Activated CD8-positive, alpha-beta memory T cell treated with anti-CD3 and anti-CD28 coated beads for 1 hour (primary cell): ENCODE data around the gene MOBP.
"Not testable (repeated sequence)": the region's sequence is repeated elsewhere in the genome, so short reads cannot be mapped to it uniquely, and the experiment has no call there.

Source experiments
- DNase-seq, 2 donors: peaks; one replicate each; pipeline ENCODE4 v3.0.0-alpha.2; 2020; ENCODE audit warnings: low read depth in 1 of 2; ENCODE audit errors: extremely low read depth in 1 of 2

Gene MOBP, protein sequence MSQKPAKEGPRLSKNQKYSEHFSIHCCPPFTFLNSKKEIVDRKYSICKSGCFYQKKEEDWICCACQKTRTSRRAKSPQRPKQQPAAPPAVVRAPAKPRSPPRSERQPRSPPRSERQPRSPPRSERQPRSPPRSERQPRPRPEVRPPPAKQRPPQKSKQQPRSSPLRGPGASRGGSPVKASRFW

GRCh38 chr3:39467394-39468107, at the start of gene MOBP:
Gene MOBP (plus strand): TSS chr3:39467680. CDS start chr3:39502070, 34,390 bp downstream.
- no peak for DNase-seq

DNA sequence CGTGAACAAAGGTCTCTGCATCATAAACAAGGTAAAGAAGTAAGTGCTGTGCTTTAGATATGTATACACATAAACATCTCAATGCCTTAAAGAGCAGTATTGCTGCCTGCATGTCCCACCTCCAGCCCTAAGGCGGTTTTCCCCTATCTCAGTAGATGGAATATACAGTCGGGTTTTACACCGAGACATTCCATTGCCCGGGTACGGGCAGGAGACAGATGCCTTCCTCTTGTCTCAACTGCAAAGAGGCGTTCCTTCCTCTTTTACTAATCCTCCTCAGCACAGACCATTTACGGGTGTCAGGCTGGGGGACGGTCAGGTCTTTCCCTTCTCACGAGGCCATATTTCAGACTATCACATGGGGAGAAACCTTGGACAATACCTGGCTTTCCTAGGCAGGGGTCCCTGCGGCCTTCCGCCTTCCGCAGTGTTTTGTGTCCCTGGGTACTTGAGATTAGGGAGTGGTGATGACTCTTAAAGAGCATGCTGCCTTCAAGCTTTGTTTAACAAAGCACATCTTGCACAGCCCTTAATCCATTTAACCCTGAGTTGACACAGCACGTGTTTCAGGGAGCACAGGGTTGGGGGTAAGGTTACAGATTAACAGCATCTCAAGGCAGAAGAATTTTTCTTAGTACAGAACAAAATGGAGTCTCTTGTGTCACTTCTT, 48.8 kb upstream of the MOBP start:
- not testable (repeated sequence) for DNase-seq

DNA sequence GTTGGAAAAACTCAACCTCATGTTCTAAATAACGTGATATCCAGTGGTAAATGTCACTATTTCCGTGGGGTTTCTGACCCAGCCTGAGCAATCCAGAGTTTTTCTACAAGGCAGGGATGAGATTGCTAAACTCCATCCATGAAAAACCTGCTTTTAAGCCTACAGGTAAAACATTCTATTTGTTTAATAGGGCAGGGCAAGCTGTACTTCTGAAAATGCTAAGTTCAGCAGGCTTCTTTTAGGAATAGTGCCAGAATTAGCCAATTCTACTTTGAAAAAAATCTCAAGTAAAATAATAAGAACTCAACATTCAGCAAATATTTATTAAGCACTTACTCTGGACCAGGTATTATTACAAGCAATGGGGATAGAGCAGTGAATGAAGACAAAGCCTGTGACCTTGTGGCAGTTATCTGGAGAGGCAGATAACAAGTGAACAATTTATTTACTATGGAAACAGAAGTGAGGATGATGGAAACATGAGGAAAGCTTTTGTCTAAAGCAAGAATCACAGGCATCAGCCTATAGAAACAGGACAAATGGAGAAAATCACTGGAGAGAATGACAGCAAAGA, 47.7 kb upstream of the MOBP start:
- DNase-seq: no peak

GRCh38 chr3:39420543-39420942, 46.9 kb upstream of the MOBP start:
- DNase-seq: no peak

DNA sequence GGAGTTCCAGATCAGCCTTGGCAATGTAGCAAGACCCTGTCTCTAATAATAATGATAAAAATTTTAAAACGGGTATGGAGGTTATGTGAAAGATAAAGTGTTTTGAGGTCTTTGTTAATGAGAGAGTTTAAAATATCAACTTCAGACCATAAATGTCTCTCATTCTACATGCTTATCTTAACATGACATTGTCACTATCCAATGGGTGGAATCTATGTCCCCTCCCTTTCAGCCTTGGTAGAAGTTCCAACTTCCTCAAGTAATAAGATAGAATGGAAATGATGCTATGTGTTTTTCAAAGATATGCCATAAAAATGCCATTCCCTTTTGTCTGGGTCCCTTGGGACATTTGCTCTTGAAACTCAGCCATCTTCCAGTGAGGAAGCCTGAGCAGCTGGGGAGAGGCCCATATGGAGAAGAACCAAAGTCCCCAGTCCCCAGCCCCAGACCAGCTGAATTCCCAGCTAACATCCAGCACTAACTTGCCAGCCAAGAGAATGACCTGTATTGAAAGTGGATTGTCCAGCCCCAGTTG, 44.0 kb upstream of the MOBP start:
- DNase-seq: no peak

DNA sequence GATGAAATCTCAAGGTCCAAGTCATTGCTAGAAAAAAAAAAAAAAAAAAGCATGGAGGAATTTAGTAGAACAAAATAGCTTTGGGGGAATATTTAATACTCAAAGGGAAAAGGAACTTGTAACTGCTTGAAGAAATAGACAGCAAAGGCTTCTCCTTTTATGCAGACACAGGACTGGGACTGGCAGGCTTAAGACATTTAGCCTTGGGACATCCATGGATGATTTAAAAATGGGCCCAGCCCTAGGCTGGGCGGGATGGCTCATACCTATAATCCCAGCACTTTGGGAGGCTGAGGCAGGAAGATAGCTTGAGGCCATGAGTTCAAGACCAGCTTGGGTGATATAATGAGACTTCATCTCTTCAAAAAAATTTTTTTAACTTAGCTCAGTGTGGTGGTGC, 41.2 kb upstream of the MOBP start:
- no peak for DNase-seq

DNA sequence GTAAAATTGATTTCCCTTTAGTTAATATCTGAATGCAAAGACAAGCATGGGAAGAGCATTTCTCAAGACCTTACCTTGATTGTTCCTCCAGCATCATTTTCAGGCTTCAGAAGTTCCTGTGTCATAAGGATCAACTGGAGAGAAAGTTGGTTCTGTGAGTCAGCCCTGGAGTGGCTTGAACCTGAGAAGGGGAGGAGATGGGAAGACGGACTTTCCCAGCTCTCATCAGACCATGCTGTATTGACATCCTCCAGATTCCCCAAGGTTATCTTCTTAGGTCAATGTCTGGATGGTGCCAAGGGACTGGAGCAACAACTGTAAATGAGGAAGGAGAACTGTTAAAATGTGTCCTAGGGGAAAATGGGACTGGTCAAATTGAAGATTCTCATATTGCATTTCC, 40.0 kb upstream of the MOBP start:
- DNase-seq: no peak

- no peak for DNase-seq
Observed at GRCh38 chr3:39428745-39429201, 38.7 kb upstream of the MOBP start.

- no peak for DNase-seq
Observed at GRCh38 chr3:39429466-39429865, 38.0 kb upstream of the MOBP start.

DNA sequence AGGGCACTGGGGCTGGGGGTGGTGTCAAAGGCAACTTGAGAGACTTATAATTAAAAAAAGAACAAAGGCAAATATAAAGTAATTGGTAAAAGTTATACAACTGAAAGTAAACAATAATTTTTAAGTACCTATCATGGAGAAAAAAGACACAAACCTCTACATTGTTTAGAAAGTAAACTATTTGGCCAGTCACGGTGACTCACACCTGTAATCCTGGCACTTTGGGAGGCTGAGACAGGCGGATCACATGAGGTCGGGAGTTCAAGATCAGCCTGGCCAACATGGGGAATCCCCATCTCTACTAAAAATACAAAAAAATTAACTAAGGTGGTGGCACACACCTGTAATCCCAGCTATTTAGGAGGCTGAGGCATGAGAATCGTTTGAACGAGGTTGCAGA, 35.1 kb upstream of the MOBP start:
- DNase-seq: no peak

DNA sequence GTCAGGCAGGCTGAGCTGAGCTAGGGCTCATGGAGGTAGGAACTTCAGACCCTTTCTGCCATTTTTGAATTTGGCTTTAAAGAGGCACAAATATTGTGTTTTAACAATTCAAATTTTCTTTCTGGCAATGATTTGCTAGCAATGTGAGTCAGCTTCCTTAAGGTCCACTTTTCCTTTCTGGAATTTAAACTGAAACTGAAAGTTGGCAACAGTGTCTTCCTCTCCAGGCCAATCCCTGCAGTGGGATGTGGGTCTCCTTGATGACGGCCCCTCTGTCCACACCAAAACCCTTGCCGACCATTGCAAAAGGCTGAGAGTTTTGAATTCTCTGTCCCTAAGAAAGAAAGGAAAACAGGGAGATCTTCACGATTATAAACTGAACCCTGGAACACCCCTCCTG, 33.8 kb upstream of the MOBP start:
- DNase-seq: no peak

DNA sequence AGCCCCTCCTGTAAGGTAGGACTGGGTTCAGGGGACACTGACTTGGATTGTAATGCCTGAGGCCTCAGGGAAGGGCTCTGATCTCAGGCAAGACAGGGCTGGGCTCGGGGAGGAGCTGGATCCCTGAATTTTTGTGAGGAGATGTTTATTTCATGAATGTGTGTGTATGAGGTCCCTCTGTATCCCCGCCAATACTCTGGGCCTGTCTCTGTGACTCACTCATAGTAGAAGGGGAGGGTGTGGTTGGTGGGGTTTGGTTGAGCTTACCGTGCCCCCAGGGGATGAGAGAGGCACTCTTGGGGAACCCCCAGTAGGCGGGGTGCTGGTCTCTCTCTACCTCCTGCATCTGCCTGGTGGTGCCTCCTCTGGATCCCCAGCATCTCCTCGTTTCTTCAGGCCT, 32.9 kb upstream of the MOBP start:
- DNase-seq: no peak

- DNase-seq: no peak
Observed at GRCh38 chr3:39435006-39435748, 32.3 kb upstream of the MOBP start.

GRCh38 chr3:39438880-39439279, 28.6 kb upstream of the MOBP start:
- no peak for DNase-seq

DNA sequence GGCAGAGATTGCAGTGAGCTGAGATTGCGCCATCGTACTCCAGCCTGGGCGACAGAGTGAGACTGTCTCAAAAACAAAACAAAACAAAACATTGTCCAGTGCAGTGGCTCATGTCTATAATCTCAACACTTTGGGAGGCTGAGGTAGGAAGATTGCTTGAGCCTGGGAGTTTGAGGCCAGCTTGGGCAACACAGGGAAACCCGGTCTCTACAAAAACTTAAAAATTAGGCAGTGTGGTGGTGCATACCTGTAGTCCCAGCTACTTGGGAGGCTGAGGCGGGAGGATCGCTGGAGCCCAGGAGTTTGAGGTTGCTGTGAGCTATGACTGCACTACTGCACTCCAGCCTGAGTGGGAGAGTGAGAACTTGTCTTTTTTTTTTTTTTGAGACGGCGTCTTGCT, 27.2 kb upstream of the MOBP start:
- no peak for DNase-seq

DNA sequence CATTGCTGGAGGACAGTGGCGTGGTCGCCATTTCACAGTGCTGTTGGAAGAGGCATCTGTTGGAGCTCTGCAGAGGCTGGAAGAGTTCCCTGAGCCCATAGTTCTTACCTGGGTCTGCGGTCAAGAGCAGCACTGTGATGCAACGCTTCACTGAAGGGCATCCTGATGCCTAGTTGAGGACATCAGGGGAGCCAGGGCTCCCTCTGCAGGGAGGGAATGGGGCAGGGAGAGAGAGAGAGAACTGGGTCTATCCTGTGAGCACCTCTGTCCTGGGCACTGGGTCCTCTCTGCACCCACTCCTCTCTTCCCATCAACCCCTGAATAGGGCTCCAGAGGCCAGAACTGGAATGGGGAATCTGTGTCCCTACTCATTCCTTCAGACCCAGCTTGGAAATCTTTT, 23.9 kb upstream of the MOBP start:
- DNase-seq: no peak

GRCh38 chr3:39445927-39446326, 21.6 kb upstream of the MOBP start:
- no peak for DNase-seq

DNA sequence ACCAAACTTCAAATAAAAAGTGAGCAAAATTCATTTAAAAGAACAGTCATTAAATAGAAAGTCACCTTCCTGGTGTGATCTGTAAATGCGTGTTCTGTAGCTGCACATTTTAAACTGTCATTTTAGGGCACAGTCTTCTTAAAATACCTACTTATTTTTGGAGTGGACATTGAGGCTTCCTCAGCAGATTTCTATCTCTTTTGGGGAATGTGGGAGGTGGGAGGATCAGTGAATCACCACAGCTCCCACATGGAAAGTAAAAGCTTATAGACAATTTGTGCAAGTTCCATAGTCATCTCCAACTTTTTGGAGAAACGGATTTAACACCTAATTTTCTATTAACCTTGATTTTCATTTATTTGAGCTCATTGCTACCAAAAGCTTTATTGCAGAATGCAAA, 21.0 kb upstream of the MOBP start:
- no peak for DNase-seq

DNA sequence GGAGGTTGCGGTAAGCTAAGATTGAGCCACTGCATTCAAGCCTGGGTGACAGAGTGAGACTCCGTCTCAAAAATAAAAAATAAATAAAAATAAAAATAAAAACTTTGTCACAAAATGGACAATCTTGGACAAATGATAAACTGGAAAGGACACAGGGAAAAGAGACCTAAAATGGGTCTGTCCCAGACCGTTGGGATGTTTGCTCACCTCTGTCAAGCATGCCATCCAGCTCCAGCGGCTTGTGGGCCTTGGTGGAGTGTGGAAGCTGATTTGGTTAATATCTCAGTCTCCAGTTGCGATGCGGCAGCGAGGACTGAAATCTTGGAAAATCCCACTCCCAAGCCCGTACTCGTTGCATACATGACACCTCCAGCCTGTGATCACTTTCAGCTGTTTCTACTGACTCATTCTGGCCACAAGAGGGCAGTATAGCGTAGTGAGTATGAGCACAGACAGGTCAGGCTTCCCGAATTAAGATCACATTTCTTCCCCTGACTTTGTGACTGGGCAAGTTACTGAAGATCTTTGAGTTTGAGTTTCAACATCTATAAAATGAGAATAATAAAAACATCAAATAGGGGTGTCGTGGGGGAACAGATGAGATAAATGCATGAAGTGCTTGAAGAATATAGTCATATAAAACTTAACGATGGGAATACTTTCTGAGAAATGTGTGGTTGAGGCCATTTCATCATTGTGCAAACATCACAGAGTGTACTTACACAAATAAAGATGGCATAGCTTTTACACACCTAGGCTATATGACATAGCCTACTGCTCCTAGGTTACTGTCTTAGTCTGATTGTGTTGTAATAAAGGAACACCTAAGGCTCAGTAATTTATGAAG, 19.6 kb upstream of the MOBP start:
- DNase-seq: peak; percentile 19 to 20
